ENCODE results near the gene FBXO44.

DNA sequence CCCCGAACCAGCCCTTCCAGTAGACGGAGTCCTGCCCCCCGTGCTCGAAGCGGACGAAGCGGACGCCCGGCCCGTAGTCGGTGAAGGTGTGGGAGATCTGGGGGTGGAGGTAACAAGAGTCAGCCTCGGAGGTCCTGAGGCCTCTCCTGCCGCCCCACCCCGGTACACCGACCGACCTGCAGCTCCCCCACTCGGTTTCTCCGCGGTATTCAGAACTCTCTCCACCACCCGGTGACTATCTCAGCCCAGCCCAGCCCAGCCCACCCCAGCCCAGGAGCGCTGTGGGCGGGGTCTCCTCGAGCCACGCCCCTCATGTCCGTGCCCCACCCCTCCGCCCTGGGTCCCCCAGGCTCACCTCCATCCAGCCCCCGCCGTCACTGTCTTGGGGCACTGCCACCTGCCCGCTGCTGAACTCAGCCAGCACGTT is 5.9 kb upstream of the FBXO44 start:
- TF ChIP-seq POLR2A (IDR thresholded peaks at IDR 0.05) (no peak), CTCF (IDR thresholded peaks at IDR 0.05) (no peak)

Data from breast epithelium (tissue), 3 donors.